ENCODE measurements around the gene PHEX. TPM values are rescaled to one million over a fixed set of nuclear protein-coding genes. Genes with fewer than 3 reads are reported as not detected.

Gene PHEX
- total RNA-seq, 4 donors from 2014 or later: 0.05 TPM; not detected in 3

GRCh38 chrX:22035236-22035635, 3.1 kb downstream of the PHEX start:
- Histone ChIP-seq H3K27me3 (no peaks in the 10 kb centered on the region), H3K4me1 (no peaks in the 10 kb centered on the region), H3K9me3 (no peaks in the 10 kb centered on the region), H3K36me3 (no peaks in the 10 kb centered on the region), H3K27ac (no peak overlapping the region), H3K4me3 (no peak overlapping the region)
- DNase-seq (no peak), ATAC-seq (no peak)
- TF ChIP-seq CTCF (IDR thresholded peaks at IDR 0.05 in 4 of 5, conservative IDR thresholded peaks at IDR 0.05 in 1 of 5) (no peak), POLR2A (IDR thresholded peaks at IDR 0.05) (no peak)
- in situ Hi-C loops (cut with MboI; ENCODE audit: low sequenced_read_pairs in 4 of 4): no loop called here
- intact Hi-C loops (cut with DNase I; ENCODE audit: low total_unique reads): no loop called here

GRCh38 chrX:22037225-22037624, 5.1 kb downstream of the PHEX start:
- H3K9me3 ChIP-seq: no peaks in the 10 kb centered on the region
- H3K27ac ChIP-seq: no peak overlapping the region
- no peak for DNase-seq
- TF ChIP-seq POLR2A (IDR thresholded peaks at IDR 0.05) (no peak), CTCF (IDR thresholded peaks at IDR 0.05 in 4 of 5, conservative IDR thresholded peaks at IDR 0.05 in 1 of 5) (no peak)
- H3K36me3 ChIP-seq: no peaks in the 10 kb centered on the region
- no peak overlapping the region for H3K4me3 ChIP-seq
- H3K4me1 ChIP-seq: no peaks in the 10 kb centered on the region
- intact Hi-C loops (cut with DNase I; ENCODE audit: low total_unique reads): no loop called here
- no peak for ATAC-seq
- H3K27me3 ChIP-seq: no peaks in the 10 kb centered on the region
- in situ Hi-C loops (cut with MboI; ENCODE audit: low sequenced_read_pairs in 4 of 4): no loop called here

- TF ChIP-seq POLR2A (IDR thresholded peaks at IDR 0.05) (no peak), CTCF (IDR thresholded peaks at IDR 0.05 in 4 of 5, conservative IDR thresholded peaks at IDR 0.05 in 1 of 5) (no peak)
- DNase-seq (no peak), ATAC-seq (no peak)
- Histone ChIP-seq H3K4me3 (no peak overlapping the region), H3K27me3 (no peaks in the 10 kb centered on the region), H3K9me3 (no peaks in the 10 kb centered on the region), H3K36me3 (no peaks in the 10 kb centered on the region), H3K27ac (no peak overlapping the region), H3K4me1 (no peaks in the 10 kb centered on the region)
- in situ Hi-C loops (cut with MboI; ENCODE audit: low sequenced_read_pairs in 4 of 4) (no loop called here), intact Hi-C loops (cut with DNase I; ENCODE audit: low total_unique reads) (no loop called here)
Observed at GRCh38 chrX:22037911-22038537, 5.9 kb downstream of the PHEX start.

DNA sequence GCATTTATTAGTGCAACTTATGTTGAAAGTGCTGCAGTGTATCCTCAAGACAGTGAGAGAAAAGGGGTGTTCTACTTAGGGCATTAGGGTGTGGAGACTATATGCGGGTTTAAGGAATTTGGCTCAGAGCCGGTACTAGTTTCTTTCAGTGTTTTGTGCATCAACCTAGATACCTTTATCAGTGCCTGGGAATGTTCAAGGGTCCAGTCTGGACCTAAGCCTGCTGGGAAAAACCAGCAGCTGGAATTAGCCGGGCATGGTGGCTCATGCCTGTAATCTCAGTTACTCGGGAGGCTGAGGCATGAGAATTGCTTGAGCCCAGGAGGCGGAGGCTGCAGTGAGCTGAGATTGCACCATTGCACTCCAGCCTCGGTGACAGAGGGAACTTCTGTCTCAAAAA, 7.4 kb downstream of the PHEX start:
- Histone ChIP-seq H3K27ac (no peak overlapping the region), H3K9me3 (no peaks in the 10 kb centered on the region), H3K27me3 (no peaks in the 10 kb centered on the region), H3K4me3 (no peak overlapping the region), H3K36me3 (no peaks in the 10 kb centered on the region), H3K4me1 (no peaks in the 10 kb centered on the region)
- ATAC-seq (no peak), DNase-seq (no peak)
- intact Hi-C loops (cut with DNase I; ENCODE audit: low total_unique reads) (no loop called here), in situ Hi-C loops (cut with MboI; ENCODE audit: low sequenced_read_pairs in 4 of 4) (no loop called here)
- TF ChIP-seq POLR2A (IDR thresholded peaks at IDR 0.05) (no peak), CTCF (IDR thresholded peaks at IDR 0.05 in 4 of 5, conservative IDR thresholded peaks at IDR 0.05 in 1 of 5) (no peak)

DNA sequence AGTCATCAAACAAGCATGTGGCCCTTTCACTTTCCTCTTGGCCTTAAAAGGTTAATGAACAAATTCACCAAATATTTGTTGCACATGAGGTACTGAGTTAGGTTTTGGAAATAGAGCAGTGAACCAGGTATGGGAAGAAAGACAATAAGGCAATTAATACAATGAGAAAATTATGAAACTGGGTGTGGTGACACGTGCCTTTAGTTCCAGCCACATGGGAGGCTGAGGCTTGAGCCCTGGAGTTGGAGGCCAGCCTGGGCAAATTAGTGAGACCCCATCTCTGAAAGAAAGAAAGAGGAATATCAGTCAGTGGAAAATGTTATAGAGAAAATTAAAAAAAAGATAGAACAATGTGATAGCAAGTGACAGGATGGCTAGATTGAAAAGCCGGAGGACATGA, 8.1 kb downstream of the PHEX start:
- H3K27ac ChIP-seq: no peak overlapping the region

More for the DNA sequence above, 8.1 kb downstream of the PHEX start:
- in situ Hi-C loops (cut with MboI; ENCODE audit: low sequenced_read_pairs in 4 of 4) (no loop called here), intact Hi-C loops (cut with DNase I; ENCODE audit: low total_unique reads) (no loop called here)
- TF ChIP-seq CTCF (IDR thresholded peaks at IDR 0.05 in 4 of 5, conservative IDR thresholded peaks at IDR 0.05 in 1 of 5) (no peak), POLR2A (IDR thresholded peaks at IDR 0.05) (no peak)
- ATAC-seq (no peak), DNase-seq (no peak)
- H3K4me1 ChIP-seq: no peaks in the 10 kb centered on the region
- H3K4me3 ChIP-seq: no peak overlapping the region
- H3K36me3 ChIP-seq: no peaks in the 10 kb centered on the region
- no peaks in the 10 kb centered on the region for H3K9me3 ChIP-seq
- no peaks in the 10 kb centered on the region for H3K27me3 ChIP-seq

Measured in gastrocnemius medialis (tissue), 4 donors.